Ascending aorta (tissue), 2 donors: ENCODE results near the gene LIMS2. TPM values are rescaled to one million over a fixed set of nuclear protein-coding genes. Genes with fewer than 3 reads are reported as not detected.

Experiments
- DNase-seq, 2 donors: peaks; one replicate each; pipeline ENCODE4 v3.0.0-alpha.2; 2019; ENCODE audit warnings: low spot score in 2 of 2
- H3K27ac ChIP-seq, 2 donors: fragments of 200-600 bp; sonication (generic); one replicate each; pipeline ENCODE4 v1.5.1; 2016 to 2017; ENCODE audit warnings: mild to moderate bottlenecking in 1 of 2
- H3K27me3 ChIP-seq: fragments of 200-600 bp; sonication (generic); one replicate; pipeline ENCODE4 v1.5.1; 2017
- H3K36me3 ChIP-seq, 2 donors: fragments of 200-600 bp; sonication (generic); one replicate each; pipeline ENCODE4 v1.5.1; 2016
- H3K4me1 ChIP-seq, 2 donors: fragments of 200-600 bp; sonication (generic); one replicate each; pipeline ENCODE4 v1.5.1; 2016 to 2017; ENCODE audit warnings: mild to moderate bottlenecking in 1 of 2
- H3K4me3 ChIP-seq, 2 donors: fragments of 200-600 bp; sonication (generic); one replicate each; pipeline ENCODE4 v1.5.1; 2016 to 2017; ENCODE audit warnings: mild to moderate bottlenecking in 1 of 2
- H3K9me3 ChIP-seq, 2 donors: fragments of 200-600 bp; sonication (generic); one replicate each; pipeline ENCODE4 v1.5.1; 2016
- CTCF ChIP-seq, 3 experiments: fragments of 200-600 bp in 2 of 3; fragments of 450-650 bp in 1 of 3; sonication (generic) in 2 of 3; IDR thresholded peaks; one replicate each; pipeline ENCODE4 v1.5.1; 2016 to 2019; ENCODE audit warnings: antibody characterized with exemption in 3 of 3, mild to moderate bottlenecking in 1 of 3, moderate library complexity in 1 of 3
- intact Hi-C: fragments of 100-400 bp; cut with DNase I; formaldehyde crosslinking; loops from one replicate; pipeline ENCODE4 v1.15.1; 2023
- total RNA-seq: library from RNA; depleted of rRNA; stranded (reverse); fragments of >200 nt; gene quantifications from one replicate; pipeline ENCODE4 v1.1.0, GENCODE V29; 2016

Gene LIMS2
- total RNA-seq, 1 donor from 2014 or later, result 169 TPM

GRCh38 chr2:127709336-127709735 is 34.0 kb upstream of the LIMS2 start:
- Histone ChIP-seq H3K27ac (no peak overlapping the region), H3K9me3 (no peaks in the 10 kb centered on the region), H3K4me1 (peaks cover 0 to 7% of the 10 kb centered on the region in 2 donors), H3K4me3 (no peak overlapping the region), H3K36me3 (peaks cover 34 to 36% of the 10 kb centered on the region in 2 donors), H3K27me3 (no peaks in the 10 kb centered on the region)
- TF ChIP-seq CTCF (IDR thresholded peaks at IDR 0.05), result no peak
- intact Hi-C loops, result no loop called here
- DNase-seq, result no peak

- Histone ChIP-seq H3K27ac (no peak overlapping the region), H3K9me3 (no peaks in the 10 kb centered on the region), H3K36me3 (peaks cover 31 to 32% of the 10 kb centered on the region in 2 donors), H3K4me1 (peaks cover 0 to 14% of the 10 kb centered on the region in 2 donors), H3K4me3 (no peak overlapping the region), H3K27me3 (no peaks in the 10 kb centered on the region)
- no peak for DNase-seq
- intact Hi-C loops, result no loop called here
- TF ChIP-seq CTCF (IDR thresholded peaks at IDR 0.05), result no peak
These were observed 32.7 kb upstream of the LIMS2 start for GRCh38 chr2:127707890-127708648.

GRCh38 chr2:127706215-127706990 is 31.1 kb upstream of the LIMS2 start:
- intact Hi-C loops, result no loop called here
- Histone ChIP-seq H3K36me3 (peaks cover 31 to 32% of the 10 kb centered on the region in 2 donors), H3K4me1 (peaks cover 0 to 18% of the 10 kb centered on the region in 2 donors), H3K27ac (peak overlapping the region in 1 of 2 donors; percentile 30), H3K27me3 (no peaks in the 10 kb centered on the region), H3K9me3 (no peaks in the 10 kb centered on the region), H3K4me3 (no peak overlapping the region)
- DNase-seq, result no peak
- TF ChIP-seq CTCF (IDR thresholded peaks at IDR 0.05), result no peak

GRCh38 chr2:127705391-127706065 is 30.2 kb upstream of the LIMS2 start:
- peak overlapping the region; percentile 18 to 30 for H3K27ac ChIP-seq
- peaks cover 0 to 22% of the 10 kb centered on the region in 2 donors for H3K4me1 ChIP-seq
- TF ChIP-seq CTCF (IDR thresholded peaks at IDR 0.05), result no peak
- no peaks in the 10 kb centered on the region for H3K9me3 ChIP-seq
- peaks cover 31 to 32% of the 10 kb centered on the region in 2 donors for H3K36me3 ChIP-seq
- H3K4me3 ChIP-seq, result no peak overlapping the region
- DNase-seq, result no peak
- no peaks in the 10 kb centered on the region for H3K27me3 ChIP-seq
- intact Hi-C loops, result no loop called here

GRCh38 chr2:127704641-127705390 is 29.5 kb upstream of the LIMS2 start:
- peaks cover 0 to 22% of the 10 kb centered on the region in 2 donors for H3K4me1 ChIP-seq
- no peak for DNase-seq
- H3K27ac ChIP-seq, result peak overlapping the region; percentile 18 to 30
- intact Hi-C loops, result loop anchor here (5.0 kb wide), 1 partner anchor 113 kb away; no protein-coding TSS in a partner anchor
- no peak for TF ChIP-seq CTCF (IDR thresholded peaks at IDR 0.05)
- no peak overlapping the region for H3K4me3 ChIP-seq
- H3K36me3 ChIP-seq, result peaks cover 29 to 32% of the 10 kb centered on the region in 2 donors
- H3K9me3 ChIP-seq, result no peaks in the 10 kb centered on the region
- H3K27me3 ChIP-seq, result no peaks in the 10 kb centered on the region
